LoVo (cell line): Measurements from ENCODE around the gene SLC35B2.

Source experiments
- DNase-seq: peaks from one replicate; pipeline ENCODE4 v3.0.0-alpha.2; 2016; ENCODE audit warnings: low spot score

The SLC35B2 gene

DNA sequence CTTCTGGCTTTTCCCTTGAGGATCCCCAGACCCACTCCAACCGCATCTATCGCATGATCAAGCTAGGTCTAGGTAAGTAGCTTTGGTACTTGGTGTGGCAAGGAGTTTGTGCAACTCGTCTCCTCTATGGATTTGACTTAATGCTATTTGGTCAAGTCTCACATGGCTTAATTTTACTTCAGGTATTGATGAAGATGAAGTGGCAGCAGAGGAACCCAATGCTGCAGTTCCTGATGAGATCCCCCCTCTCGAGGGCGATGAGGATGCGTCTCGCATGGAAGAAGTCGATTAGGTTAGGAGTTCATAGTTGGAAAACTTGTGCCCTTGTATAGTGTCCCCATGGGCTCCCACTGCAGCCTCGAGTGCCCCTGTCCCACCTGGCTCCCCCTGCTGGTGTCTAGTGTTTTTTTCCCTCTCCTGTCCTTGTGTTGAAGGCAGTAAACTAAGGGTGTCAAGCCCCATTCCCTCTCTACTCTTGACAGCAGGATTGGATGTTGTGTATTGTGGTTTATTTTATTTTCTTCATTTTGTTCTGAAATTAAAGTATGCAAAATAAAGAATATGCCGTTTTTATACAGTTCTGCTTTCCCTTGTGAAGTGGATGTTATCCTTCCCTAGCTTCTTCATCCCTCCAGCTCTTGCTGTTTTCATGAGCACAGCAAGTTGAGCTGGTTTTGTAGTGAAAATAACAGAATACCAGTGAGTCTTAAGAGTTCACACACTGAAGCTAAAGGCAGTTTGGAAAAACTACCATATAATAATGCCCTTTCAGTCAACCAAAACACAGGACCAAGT, 3.8 kb downstream of the SLC35B2 start:
- DNase-seq, result peak; percentile 43

GRCh38 chr6:44251576-44252524, 5.5 kb downstream of the SLC35B2 start:
- no peak for DNase-seq

GRCh38 chr6:44250718-44251123, 6.6 kb downstream of the SLC35B2 start:
- DNase-seq, result no peak

- no peak for DNase-seq
Observed at GRCh38 chr6:44250067-44250717, 7.1 kb downstream of the SLC35B2 start.

DNA sequence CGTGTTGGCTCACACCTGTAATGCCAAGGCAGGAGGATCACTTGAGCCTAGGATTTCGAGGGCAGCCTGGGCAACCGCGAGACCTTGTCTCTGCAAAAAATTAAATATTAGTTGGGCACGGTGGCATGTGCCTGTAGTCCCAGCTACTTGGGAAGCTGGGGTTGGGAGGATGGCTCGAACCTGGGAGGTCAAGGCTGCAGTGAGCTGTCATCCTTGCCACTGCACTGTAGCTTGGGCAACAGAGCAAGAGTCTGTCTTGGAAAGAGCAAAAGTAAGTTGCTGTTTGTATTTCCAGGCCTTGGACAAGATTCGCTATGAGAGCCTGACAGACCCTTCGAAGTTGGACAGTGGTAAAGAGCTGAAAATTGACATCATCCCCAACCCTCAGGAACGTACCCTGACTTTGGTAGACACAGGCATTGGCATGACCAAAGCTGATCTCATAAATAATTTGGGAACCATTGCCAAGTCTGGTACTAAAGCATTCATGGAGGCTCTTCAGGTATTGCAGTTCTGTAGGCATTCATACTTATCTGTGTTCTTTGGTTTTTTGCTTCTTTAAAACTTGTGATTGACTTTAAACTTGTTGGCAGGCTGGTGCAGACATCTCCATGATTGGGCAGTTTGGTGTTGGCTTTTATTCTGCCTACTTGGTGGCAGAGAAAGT, 8.1 kb downstream of the SLC35B2 start:
- DNase-seq, result no peak

DNA sequence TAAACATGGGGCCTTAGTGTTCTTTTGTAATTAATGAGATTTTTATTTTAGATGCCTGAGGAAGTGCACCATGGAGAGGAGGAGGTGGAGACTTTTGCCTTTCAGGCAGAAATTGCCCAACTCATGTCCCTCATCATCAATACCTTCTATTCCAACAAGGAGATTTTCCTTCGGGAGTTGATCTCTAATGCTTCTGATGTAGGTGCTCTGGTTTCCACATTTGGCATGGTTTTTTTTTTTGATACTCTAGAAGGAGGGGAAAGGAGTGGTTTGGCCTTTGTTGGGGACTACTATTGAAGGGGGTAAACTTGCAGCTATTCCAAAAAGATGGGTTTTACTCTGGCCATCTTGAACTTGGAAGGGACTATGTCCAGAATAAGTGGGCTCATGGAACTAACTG, 8.7 kb downstream of the SLC35B2 start:
- DNase-seq, result no peak

DNA sequence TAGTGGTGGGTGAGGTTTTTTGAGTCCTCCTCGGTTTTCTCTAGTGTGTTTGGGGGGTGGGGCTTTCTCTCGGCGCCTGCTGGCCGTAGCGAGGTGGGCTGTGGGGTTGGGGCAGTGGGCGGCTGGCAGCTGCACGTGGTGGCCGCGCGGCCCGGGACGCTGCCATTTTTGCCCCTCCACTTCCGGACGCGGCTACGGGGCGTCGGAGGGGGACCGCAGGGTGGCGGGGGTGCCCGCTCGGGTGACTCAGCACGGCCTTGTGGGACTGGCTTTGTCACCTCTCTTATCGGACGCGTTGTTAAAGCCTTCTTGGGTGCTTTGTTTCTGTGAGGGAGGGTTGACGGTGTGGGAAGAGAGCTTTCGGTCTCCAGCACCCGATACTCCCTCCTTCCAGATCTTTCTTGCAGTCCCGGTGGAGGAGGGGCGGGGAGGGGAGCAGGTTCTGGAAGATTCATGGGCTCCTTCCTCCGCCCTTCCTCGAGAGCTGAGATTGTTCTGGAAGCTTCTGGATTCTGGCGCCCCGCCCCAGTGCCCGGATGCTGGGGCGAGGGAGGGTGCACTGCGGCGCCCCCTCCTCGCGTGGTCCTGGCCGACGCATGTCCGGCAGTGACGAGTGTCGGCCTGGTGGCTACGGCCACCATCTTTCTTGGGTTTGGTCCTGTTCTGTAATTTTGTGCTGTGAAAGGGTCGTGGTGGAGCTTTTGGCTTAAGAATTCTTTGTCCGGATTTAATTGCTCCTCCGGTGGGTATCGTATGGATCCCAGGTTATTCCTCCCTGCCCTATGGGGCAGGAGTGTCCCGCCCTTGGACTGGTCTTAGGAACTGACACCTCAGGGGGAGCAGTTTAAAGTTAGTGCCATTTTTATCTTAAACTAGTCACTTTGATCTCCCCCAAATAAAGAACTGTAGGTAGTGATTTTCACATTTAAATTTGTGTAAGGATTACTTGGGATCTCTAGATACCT, 9.7 kb downstream of the SLC35B2 start:
- DNase-seq, result peak; percentile 41

DNA sequence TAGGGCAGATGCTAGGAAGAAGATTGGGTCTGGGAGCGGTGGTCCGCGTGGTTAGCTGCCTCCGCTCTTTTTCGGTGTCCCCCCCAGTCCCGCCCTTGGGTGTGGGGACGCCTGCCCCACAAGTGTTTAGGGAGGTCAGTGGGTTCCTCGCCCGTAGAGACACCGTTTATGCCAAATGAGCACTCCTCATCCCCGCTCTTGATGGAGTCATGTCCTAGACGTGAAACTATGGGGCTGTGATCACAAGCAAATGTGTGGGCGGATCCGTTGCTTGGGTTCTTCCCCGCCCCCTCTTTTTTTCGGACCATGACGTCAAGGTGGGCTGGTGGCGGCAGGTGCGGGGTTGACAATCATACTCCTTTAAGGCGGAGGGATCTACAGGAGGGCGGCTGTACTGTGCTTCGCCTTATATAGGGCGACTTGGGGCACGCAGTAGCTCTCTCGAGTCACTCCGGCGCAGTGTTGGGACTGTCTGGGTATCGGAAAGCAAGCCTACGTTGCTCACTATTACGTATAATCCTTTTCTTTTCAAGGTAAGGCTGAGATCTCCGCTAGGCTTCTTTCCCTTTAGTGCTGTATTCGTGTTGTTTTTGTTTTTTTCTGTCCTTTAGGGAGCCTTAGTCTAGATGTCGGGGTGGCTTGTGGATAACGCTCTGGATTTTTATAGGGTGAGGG, 10.5 kb downstream of the SLC35B2 start, which contains the start of gene HSP90AB1:
TSS of gene HSP90AB1 (plus strand) at position 439 of the 675 bp plus-strand sequence. CDS start 1,529 bp downstream, outside the sequence.
- DNase-seq, result peak; percentile 97

- DNase-seq, result peak; percentile 82
Observed at GRCh38 chr6:44245912-44246662, 11.2 kb downstream of the SLC35B2 start.

DNA sequence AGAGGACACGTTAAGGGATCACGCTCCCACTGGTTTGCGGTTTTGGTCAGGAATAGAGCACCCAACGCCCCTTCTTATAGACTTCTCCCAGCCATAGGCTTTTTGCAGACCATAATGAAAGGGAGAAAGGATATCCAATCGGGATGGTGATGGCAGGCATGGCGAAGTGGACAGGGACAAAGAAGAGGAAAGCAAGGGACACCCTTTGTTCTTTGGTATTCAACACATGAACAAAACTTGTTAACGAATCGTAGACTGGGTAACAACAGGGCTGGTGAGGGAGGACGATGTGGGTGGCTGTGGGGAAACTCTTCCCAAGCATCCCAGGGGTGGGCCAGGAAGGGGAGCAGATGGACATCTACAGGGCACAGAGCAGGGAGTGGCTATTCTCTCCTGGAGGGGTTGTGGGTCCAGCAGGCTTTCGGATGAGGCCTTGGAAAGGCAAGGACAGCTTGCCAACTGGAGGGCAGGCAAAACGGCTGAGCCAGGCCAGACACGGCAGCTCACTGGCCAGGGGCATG, 11.9 kb downstream of the SLC35B2 start:
- no peak for DNase-seq

GRCh38 chr6:44243345-44243744, 14.0 kb downstream of the SLC35B2 start:
- no peak for DNase-seq

DNA sequence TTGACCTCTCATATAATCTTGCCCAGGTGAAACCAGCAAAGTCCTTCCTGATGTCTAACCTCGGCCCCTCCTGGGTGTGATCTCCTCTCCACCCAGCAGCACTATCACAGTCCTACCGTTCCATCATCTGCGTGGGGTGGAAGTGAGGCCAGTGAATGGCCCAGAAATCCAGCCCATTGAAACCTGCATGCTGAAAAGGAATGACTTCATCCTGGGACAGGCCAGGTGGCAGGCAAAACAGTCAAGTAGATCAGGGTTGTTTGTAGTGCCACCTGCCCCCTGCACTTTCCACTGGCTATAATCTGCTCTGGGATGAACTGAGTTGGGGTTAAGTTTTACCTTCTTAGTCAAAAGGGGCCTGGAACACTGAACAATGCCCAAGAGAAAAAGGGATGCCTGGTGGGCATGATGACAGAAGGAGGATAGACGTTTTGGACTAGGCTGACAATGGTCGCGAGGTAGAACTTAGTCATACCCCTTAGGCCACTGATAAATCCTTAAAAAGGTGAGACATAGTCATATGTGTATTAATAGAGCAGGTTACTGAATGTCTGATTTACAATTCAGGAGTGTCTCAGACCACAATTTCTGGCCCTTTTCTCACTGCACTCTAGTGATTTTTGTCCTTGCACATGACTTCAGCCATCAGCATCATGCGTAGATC, 18.5 kb downstream of the SLC35B2 start:
- DNase-seq, result no peak

DNA sequence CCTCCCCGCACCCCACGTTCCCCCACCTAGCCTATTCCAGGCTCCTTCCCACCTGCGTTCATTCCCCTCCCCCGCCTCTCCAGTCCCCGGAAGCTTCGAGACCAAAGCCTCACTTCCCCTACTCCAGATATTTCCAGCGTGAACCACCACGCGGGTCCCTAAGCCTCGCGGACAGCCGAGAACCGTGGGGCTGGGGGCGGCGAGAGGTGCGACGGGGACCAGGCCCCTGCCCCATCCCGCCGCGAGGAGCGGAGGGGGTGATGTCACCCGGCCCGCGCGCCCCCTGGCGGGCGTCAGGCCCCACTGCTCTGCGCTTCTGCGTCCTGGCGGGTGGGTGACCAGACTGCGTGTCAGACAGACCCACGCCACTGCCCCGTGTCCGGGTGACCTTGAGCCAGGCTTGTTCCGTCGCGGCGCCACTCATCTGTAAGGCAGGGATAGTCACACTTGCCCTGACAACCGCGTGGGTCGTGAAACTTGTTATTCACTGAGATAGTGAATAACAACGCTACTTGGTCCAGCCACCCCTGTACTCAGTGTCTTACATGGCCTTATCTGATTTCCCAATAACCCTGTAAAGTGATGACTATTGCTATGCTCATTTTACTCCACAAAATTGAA, 19.4 kb downstream of the SLC35B2 start:
- peak; percentile 69 for DNase-seq

- peak; percentile 98 for DNase-seq
Observed at GRCh38 chr6:44237021-44237812, 20.1 kb downstream of the SLC35B2 start.

DNA sequence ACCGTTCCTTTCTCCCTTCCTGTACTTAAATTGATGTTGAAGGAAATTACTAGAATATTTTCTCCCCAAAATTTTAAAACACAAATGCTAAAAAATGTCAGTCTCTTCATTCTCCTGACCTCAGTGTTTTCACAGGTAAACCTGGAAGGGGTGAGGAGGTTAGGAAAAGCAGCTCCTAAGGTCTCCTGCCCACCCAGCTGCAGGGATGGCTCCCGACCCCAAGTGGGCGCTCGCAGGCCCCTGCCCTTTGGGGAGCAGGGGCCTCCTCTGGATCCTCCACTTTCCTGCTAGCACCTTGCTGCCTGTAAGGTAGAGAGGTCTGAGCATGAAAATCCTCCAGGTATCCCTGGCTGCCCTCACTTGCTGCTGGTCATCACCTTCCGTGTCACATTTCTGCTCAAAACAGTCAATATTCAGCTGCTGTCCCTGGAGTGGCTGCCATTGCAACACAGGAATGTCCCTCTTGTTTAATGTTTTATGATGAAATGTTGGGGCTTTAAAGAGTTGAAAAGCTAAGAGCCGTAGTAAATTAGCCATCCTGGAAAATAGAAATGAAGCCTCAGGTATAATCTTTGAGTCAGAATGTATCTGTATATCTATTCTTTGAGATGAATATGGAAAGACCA, 21.3 kb downstream of the SLC35B2 start:
- no peak for DNase-seq

DNA sequence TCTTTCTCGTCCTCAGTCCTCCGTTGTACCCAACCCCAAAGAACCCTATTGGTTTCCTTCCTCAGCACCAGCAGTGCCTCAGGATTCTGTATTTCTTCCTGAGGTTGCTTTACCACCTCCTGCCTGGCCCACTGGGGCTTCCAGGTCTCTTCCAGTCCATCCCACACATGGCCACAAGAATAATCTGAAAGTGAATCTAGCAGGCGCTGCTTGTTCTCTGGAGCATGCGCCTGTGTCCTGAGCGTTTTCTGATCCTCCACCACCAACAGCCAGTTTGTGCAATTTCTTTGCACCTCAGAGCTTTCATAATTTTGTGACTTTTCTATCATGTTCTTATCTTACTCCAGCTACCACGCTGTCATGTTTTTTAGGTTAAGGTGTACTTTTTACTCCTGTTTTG, 22.1 kb downstream of the SLC35B2 start:
- no peak for DNase-seq
